DMS153 treated with DMSO at 0.1 percent for 48 hours (cell line): Measurements from ENCODE around the gene SPDYE4.

Experiments used
- DNase-seq: peaks from one replicate; lab custom pipeline; 2025; ENCODE audit not compliant: unreplicated experiment; lab: John Stamatoyannopoulos, UW

The SPDYE4 gene

GRCh38 chr17:8713878-8714277, 44.5 kb downstream of the SPDYE4 start:
- DNase-seq = no peak

GRCh38 chr17:8713315-8713714, 45.0 kb downstream of the SPDYE4 start:
- no peak for DNase-seq

- DNase-seq = no peak
These were observed 45.6 kb downstream of the SPDYE4 start for GRCh38 chr17:8712698-8713097.

GRCh38 chr17:8711291-8711690, 47.1 kb downstream of the SPDYE4 start:
- no peak for DNase-seq

- no peak for DNase-seq
These were observed 47.5 kb downstream of the SPDYE4 start for GRCh38 chr17:8710813-8711212.

- DNase-seq = no peak
These were observed 49.3 kb downstream of the SPDYE4 start for GRCh38 chr17:8709006-8709405.

- no peak for DNase-seq
These were observed 50.3 kb downstream of the SPDYE4 start for GRCh38 chr17:8708025-8708461.

- no peak for DNase-seq
These were observed 50.9 kb downstream of the SPDYE4 start for GRCh38 chr17:8707332-8708024.

- DNase-seq = no peak
These were observed 51.9 kb downstream of the SPDYE4 start for GRCh38 chr17:8706431-8706830.

- no peak for DNase-seq
These were observed 52.9 kb downstream of the SPDYE4 start for GRCh38 chr17:8705427-8705826.

- no peak for DNase-seq
These were observed 55.3 kb downstream of the SPDYE4 start for GRCh38 chr17:8703001-8703400.

- DNase-seq = no peak
These were observed 56.6 kb downstream of the SPDYE4 start for GRCh38 chr17:8701754-8702153.

GRCh38 chr17:8701221-8701620, 57.1 kb downstream of the SPDYE4 start:
- no peak for DNase-seq
